GM18508 (cell line): ENCODE results near the gene FSD1.
"Not testable (repeated sequence)": the region's sequence is repeated elsewhere in the genome, so short reads cannot be mapped to it uniquely, and the experiment has no call there.

Experiments used
- ATAC-seq: cut with Tn5 transposase; IDR thresholded peaks from one replicate; pipeline ENCODE4 v1.9.1; 2021; ENCODE audit warnings: moderate number of reproducible peaks; ENCODE audit not compliant: insufficient read depth, unreplicated experiment

The FSD1 gene

GRCh38 chr19:4304538-4305256 is at the start of gene FSD1:
Gene FSD1 (plus strand): TSS chr19:4304598. CDS start chr19:4304747, 149 bp downstream.
- ATAC-seq: no peak

- ATAC-seq: no peak
These were observed 47.8 kb upstream of the FSD1 start for GRCh38 chr19:4256563-4256962.

- no peak for ATAC-seq
These were observed 47.4 kb upstream of the FSD1 start for GRCh38 chr19:4257025-4257424.

GRCh38 chr19:4258181-4258580 is 46.2 kb upstream of the FSD1 start:
- no peak for ATAC-seq

- no peak for ATAC-seq
These were observed 43.7 kb upstream of the FSD1 start for GRCh38 chr19:4260613-4261191.

GRCh38 chr19:4264812-4265211 is 39.6 kb upstream of the FSD1 start:
- no peak for ATAC-seq

- ATAC-seq: no peak
These were observed 38.0 kb upstream of the FSD1 start for GRCh38 chr19:4266253-4267000.

GRCh38 chr19:4267101-4267900 is 37.1 kb upstream of the FSD1 start:
- ATAC-seq: no peak

GRCh38 chr19:4267901-4268815 is 36.2 kb upstream of the FSD1 start:
- no peak for ATAC-seq

- no peak for ATAC-seq
These were observed 35.5 kb upstream of the FSD1 start for GRCh38 chr19:4268816-4269430.

GRCh38 chr19:4272894-4273293 is 31.5 kb upstream of the FSD1 start:
- ATAC-seq: no peak

GRCh38 chr19:4274321-4274686 is 30.1 kb upstream of the FSD1 start:
- not testable (repeated sequence) for ATAC-seq

GRCh38 chr19:4277191-4277696 is 27.2 kb upstream of the FSD1 start:
- ATAC-seq: no peak

- no peak for ATAC-seq
These were observed 26.4 kb upstream of the FSD1 start for GRCh38 chr19:4278010-4278409.

- no peak for ATAC-seq
These were observed 25.8 kb upstream of the FSD1 start, which contains the start of gene SHD for GRCh38 chr19:4278419-4279266. Gene SHD (plus strand): TSS chr19:4279266. CDS start chr19:4280064, 798 bp downstream.

GRCh38 chr19:4279267-4279529 is 25.2 kb upstream of the FSD1 start:
- no peak for ATAC-seq

- no peak for ATAC-seq
These were observed 24.6 kb upstream of the FSD1 start for GRCh38 chr19:4279530-4280422.
